ENCODE results near the gene PEX5L.

PEX5L gene

DNA sequence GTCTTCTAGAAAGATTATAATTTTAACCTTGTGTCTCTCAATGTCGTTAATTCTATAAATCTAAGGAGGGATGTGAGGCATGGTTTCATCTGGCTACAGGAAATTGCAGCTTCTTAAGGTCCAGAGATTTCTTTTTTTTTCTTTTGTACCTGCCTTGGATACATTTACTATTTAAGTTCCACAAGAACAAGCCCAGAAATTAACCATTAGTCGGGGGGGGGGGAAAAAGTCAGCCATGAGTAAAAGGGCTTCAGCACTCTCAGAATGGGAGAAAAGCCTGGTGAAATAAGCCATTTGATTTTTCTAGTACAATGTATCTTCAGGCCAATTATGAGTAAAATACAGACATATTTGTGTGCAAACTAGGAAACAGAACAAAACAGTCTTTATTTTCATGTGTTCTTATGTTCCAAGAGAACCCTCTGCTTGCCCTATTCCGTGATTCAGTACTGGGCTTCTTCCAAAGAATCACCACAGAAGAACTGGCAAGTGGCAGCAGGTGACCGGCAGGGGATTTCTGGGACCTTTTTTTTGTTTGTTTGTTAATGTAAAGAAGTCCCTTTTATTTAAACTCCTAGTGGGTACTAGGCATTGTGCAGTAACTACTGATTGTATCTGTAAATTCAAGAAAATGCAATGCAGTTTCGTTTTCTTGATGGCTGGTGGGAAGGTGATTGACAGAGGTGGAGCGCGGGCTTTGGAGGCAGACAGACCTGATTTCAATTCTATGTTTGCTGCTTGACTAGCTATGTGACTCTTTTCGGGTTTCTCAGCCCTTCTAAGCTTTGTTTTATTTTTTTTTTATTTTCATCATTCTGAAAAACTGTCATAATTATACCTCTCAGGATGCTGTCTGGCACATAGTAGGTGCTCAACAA is 82.5 kb downstream of the PEX5L start:
- peak in 1 of 2 donors; percentile 42 for DNase-seq

DNA sequence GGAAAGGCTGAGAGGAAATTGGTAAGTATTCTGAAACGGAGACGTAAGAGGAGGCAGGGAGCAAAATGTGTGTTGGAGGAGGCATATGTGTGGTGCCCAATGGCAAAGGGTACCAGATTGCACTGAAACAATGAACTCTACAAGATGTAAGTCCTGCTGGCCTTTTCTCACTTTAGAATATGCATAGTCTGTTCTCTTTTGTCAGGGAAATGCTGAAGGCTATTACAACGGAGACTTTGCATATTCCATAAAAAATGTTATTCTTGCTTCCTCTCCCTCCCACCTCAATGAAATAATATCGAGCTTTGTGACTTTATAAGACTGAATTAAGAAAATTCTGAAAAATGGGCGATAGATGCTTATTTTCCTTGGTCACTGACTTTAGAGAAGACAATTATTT is 85.9 kb downstream of the PEX5L start:
- no peak for DNase-seq

DNA sequence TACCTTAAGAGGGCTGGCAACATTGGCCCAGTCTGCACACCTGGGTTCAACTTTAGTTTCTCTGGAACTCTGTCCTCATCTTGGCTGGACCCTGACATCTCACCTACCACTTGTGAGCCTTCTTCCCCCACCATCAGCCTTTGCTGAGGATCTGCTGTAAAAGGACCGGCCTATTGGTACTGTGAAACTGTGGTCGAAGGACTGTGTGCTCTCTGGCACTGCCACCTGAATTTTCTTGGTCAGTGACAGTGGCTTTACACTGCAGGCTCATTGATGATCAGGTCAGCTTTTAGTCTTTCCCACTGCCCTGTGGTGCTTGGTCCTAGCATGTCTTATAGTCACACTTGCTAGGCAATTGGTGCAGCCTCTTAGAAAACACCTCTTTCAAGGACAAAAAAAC is 86.9 kb downstream of the PEX5L start:
- DNase-seq: no peak

DNA sequence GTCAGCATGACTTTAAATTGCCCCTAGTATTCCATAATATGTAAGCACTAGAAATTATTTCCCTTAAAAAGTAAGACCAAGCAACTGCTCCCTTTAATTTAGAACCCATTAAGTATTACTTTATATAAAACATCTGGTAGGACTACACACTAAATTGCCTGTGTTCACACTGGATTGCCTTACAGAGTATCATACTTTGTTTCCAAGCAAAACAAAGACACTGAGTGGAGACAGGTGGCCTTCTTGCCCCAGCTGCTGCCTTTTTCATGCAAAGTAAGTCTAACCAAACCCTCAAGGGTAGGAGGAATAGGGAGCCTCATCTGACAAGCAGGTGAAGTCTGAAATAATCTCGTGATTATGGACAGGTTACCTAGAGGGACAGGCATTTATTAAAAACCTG is 87.3 kb downstream of the PEX5L start:
- no peak for DNase-seq

DNA sequence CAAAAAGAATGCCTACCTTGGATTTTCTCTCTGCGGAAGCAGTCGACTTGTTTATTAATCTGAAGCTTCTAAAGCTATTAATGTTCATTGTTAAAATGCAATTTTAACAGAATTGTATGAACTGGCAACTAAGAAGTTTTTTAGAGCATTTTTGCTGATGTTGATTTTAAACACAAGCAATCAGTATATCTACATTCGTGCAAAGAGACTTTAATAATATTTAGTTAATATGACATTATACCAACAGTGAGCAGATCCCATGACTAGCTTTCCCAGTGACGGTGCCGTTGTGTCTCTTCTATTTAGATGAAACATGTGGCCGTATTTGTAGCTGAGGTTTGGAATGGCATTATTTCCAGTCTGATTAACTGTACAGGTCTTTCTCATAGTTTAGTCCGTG is 88.0 kb downstream of the PEX5L start:
- DNase-seq: peak in 1 of 2 donors; percentile 31

DNA sequence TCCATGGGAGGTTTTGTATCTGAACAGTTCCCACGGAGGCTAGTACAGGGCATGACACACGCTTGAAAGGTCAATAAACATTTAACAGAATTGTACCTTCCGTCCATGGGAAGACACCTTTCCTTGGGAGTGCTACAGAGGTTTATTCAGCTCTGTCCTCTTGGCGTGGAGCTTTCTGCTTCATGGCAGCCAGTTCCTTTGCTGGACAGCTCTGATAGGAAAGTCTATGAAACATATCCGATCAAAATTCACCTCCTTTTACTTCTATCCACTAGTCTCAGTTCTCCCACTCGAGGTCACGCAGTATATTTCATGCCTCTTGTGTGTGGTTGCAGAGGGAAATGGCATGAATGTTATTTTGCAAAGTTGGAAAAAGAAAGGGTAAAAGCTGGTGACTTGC is 91.2 kb downstream of the PEX5L start:
- DNase-seq: no peak

DNA sequence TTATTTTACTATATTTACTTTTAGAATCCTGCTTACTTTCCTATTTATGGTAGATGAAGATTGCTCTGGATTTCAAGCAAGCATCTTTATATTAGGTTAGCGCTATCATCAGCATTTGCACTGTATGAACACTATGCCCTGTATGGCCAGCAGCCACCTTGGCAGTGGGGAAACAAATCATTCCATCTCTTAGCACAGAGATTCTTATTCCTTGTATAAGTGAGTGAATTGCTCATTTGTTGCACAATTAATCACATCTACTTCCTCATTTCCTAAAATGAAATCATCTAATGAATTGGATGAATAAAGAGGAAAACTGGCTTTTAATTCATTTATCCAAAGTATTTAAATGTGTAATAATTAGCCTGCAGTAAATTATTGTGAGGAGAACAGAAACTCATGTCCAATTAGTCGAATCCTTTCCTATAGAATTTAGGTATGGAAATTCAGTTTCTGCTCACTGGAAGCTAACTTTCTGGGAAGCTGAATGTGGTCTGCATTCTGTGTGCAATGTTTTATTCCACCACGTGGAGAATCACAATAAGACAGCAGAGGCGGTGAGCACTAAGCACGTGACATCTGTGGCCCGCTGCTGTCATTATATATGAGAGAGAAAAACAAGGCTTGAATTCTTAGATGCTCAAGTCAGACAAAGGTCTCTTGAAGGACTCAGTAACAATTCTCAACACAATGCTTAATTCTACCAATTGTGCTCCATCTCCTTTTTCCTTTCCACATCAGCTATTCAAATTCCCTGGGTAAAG is 93.4 kb downstream of the PEX5L start:
- DNase-seq: peak; percentile 62 to 82

DNA sequence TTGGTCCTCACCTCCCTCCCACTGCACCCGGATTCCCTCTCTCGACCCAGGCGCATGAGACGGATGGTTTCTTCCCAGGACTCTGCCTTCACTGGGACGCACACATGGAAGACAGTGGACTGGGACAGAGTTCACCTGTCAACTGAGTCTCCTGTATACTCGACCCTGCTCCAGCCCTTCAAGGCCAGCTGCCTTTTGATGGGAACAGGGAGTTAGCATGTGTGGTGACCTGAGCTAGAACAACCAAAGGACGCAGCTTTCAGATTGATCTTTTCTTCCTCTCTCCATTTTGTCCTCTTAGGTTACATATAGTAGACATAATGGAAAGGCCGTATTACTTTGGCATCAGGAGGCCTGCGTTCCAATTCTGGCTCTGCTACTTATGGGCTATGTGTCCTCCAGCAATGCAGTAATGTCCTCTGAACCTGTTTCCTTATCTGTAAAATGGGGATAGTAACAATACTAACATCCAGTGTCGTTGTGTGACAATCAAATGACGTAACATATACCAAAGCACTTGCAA is 94.1 kb downstream of the PEX5L start:
- DNase-seq: no peak

DNA sequence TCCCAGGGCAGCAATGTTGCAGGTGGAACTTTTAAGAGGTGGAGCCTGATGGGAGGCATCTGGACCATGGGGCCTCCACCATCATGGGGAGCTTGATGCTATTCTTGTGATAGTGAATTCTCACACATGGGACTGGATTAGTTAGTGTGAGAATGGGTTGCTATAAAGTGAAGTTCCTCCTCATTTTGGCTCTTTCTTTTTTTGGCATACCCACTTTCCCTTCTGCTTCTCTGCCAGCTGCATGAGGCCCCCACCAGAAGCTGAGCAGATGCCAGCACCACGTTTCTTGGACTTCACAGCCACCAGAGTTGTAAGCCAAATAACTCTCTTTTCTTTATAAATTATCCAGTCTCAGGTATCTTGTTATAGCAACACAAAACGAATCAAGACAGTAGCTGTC is 101.0 kb downstream of the PEX5L start:
- DNase-seq: no peak

DNA sequence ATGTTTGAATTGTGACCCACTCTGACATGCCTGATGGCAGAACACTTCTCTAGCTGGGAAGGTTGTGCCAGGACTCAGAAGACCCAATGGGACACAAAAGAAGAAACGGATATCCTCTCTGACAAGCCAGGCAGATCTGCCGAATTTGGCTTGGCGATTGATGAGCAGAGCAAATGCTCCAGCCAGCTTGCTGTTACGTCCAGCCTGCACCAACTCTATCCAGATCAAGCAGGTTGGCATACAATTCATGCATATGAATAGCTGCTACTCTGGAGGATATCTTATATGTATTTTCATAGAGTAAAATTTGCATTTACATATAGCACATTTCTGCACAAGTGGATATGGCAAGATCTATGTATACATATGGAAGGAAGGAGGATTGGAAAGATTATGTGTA is 102.8 kb downstream of the PEX5L start:
- DNase-seq: no peak

DNA sequence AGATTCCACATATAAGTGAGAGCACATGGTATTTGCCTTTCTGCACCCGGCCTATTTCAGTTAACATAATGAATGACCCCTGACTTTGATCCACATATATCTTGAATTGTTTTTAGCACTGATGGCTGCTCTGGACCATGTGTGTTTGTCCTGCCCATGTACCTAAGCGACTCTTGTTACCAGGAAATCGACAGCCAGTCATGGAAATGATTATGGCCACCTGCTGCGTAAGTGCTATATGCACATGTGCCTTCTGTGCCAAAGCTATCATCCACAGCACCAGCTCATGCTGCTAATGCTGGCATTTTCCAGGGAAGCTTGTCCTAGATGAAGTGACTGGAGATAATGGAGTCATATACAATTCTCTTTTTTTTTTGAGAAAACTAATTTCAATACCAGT is 103.7 kb downstream of the PEX5L start:
- no peak for DNase-seq

DNA sequence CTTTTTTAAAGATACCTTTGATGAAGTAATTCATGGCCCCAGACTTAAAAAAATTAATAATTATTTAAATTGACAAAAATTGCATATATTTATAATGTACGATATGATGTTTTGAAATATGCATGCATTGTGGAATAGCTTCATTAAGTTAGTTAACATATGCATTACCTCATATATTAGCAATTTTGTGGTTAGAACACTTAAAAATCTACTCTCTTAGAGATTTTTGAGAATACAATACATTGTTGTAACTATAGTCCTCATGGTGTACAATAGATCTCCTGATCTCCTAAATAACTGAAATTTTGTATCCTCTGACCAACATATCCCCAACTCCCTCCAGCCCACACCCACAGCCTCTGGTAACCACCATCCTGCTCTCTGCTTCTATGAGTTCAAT is 104.1 kb downstream of the PEX5L start:
- DNase-seq: no peak

DNA sequence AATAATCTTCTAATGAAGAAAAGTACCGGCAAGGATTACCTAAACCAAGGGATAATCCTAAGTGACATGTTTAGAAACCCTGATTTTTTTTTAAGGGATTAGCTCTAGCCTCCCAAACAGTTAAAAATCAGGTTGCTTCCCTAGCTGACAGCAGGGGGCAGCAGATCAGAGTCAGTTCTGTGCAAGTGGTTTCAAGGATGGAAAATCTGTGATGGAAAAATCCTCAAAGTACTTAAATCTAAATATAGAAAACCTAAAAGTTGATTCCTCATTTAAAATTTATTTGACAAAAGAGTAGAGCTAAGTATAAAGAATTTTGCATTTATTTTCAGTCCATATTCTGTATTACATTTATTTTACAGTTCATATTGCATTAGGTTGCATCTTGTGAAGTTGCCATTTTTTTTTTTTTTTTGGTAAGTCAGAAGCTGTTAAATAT is 107.6 kb downstream of the PEX5L start:
- DNase-seq: peak; percentile 40 to 75

DNA sequence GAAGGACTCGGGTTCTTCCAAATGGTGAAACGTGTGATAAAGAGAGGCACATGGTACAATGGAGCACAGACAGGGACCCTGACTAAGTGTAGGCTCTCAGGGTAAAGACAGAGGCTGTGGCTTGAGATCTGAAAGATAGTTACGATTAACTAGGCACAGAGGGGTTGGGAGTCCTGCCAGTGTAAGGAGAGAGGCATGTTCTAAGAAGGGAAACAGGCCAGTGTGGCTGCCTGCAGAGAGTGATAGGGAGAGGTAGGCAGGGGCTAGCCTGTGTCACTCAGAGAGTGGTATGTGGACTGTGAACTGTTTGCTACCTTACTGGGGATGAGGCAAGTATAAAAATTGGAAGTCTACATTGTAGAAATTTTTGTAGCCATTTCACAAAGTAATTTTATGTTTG is 109.5 kb downstream of the PEX5L start:
- DNase-seq: no peak

DNA sequence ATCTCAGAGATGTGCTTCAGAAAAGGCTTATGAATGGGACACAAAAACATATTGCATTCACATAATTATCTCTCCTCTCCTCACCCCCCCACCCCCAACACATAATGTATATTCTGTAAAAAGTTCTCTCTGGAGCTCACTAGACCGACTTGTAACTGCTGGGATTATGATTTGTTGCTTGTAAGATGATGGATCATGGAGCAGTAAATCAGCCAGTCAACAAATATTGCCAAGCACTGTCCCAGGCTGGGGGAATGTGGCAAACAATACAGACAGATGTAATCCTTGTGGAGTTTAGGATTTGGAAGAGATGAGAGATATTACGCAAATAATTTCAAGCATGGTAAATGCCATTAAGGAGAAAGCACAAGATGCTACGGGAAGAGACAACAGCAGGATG is 114.8 kb downstream of the PEX5L start:
- DNase-seq: no peak

DNA sequence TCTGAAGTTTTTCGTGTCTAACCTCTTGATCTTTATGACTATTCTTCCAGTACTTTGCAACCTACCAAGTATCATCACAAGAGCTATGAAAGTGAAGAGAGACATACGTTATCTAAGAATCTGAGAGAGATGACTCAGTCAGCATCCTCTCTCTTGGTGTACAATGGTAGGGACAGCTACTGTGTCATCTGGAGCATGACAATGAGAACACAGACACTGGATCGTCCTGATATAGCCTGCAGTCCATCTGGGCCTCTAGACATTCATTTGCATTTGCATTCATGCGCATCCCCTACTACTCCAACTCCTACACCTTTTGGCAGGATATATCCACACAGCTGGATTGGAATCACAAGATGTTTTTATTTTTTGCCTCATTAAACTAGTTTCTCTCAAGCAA is 115.2 kb downstream of the PEX5L start:
- peak in 1 of 2 donors; percentile 55 for DNase-seq

DNA sequence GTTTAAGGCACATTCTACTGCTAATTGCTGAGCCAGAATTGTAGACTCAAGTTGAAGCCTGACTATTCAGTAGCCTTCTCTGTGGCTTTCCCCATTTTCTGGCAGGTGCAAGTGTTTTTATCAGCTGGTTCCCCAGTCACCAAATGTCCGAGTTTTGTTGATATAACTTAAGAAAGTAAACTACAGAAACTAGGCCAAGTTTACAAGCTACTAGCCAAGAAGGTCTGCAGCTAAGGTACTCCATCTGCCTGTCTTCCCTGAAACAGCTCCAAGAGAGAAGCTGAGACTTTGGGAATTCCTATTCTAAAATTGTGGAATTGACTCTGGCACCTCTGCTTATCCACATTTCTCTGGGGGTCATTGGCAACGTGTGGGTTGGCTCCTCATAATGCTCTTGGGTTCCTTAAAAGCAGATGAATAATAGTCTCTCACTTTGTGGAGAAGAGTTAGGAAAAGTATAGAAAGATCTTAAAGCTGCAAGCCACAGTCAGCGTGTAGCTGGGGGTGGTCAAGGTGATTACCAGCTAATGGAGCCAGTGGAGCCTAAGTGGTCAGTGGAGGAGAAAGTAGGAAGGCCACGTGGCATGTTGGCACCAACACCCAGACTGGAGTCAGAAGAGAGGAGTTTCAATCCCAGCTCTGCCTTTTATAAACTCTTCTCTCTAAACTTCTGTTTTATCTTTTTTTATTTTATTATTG is 128.8 kb downstream of the PEX5L start:
- DNase-seq: no peak

DNA sequence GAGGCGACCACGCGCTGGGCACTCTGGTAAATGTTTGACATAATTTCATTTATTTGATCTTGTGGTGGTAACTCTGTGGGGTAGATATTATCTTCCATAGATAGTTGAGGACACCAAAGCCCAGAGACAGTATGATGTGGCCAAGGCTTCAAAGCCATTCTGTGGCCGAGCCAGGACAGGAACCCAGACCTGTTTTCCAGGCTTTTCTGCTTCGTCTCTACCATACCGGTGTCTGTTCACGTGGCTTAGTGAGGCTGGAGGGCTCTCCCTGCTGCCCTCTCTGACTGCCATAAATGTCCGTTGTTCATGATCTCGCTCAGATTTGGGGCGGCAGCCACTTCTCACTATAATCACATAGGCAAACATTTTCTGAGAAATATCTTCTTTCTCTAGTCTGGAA is 134.7 kb downstream of the PEX5L start:
- no peak for DNase-seq

DNA sequence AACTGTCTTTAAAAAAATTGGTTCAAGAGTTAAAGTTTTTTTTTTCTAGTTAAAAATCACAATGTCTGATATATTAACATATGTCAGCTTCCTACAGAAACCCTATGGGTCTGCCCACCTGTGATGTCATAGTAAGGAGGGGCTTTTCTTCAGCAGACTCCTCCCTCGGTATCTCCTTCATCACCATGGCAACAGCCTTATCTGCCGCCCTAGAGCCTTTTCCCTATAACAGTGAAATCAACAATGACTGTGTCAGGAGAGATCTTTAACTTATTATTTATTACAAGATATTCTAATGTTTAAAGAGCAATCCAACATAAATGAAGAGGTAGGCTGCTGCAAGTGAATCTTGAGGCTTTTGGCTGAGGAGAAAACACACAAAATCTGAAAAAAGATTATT is 138.7 kb downstream of the PEX5L start:
- no peak for DNase-seq

DNA sequence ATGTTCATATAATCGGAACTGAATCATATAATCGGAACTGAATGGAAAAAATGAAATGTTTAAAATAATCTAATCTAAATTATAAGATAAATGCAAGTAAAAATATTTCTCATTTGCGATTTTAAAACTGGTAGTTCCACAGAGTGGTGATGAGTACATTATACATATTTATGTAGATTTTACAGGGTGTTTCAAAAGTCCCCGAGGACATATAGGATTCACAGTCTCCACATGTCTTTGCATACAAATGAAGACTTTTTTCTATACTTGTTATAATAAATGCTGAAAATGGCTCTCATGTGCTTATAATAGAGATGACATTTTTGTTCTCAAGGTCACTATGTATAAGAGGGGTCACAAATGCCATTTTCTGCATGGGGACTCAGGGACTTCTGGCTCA is 139.5 kb downstream of the PEX5L start:
- DNase-seq: no peak

DNA sequence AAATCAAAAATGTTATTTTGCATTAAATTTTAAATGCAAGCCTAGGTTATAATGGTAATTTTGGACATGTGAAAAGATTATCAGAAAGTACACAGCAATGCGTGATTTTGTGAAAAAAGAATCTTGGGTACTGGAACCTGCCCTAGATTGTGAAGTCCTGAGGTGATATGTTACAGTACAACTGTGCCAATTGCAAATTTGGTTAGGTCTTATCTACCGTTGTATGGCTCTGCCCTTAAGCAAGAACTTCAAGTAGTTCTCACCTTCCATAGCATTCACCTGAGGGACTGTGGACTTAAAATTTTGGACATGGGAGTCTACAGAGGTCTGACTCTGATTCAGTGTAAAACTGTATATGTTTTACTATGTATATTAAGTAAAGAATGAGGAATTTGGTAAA is 140.2 kb downstream of the PEX5L start:
- no peak for DNase-seq

DNA sequence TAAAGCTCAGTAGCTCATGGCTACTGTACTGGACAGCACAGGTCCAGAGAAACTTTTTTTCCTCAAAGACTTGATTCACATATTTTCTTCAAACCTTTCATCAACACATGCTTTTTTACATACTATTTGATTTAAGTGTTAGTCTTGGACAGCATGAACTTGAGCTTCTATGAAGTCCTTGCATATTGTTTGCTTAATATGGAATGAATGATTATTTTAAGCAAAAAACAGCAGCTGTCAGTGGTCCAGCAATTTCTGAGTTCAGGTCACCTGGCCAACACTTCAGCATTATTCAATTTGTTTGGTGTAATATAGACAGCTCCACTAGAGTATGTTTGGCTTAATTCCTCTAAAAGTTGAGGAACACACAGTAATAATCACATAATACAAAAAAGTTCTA is 141.4 kb downstream of the PEX5L start:
- no peak for DNase-seq

DNA sequence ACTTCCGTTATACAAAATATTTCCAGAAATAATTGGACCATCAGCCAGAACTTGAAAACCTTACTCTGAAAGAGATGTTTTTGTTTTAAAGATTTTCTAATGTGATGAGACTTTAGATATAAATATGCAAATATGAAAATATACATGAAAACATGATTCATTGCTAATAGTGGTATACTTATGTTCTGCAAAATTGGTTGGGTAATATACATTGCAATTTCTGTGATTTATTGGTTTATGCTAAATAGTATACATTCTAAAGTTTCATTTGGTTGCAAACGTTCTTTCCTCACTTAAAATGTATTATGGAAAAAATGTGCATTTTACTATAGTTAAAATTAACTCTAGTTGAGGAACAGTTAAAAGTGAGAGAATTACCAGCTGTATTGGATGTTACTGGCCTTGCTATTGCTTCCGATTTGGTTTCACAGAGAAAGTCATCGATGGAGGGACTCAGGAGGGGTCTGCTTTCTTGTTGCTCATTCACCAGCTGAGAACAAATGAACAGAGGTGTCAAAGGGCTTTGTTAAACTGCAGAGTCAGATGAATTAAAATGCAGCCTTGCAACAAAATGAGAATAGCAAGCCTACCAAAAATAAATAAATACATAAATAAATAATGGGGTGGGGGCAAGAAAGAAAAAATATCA is 149.3 kb downstream of the PEX5L start:
- DNase-seq: no peak
